MCF 10A (cell line): ENCODE measurements around the gene MRPL32. TPM values are rescaled to one million over a fixed set of nuclear protein-coding genes. Genes with fewer than 3 reads are reported as not detected.

Experiments
- BruUV-seq: library from RNA; stranded (reverse); fragments of 400-500 nt; replicated peaks from 2 replicates; lab custom pipeline; 2021; lab: Mats Ljungman, UMichigan
- CTCF ChIA-PET: fragments of 300-600 bp; sonication (Branson Sonifier 250); formaldehyde crosslinking; extraction: SDS; loops from one replicate; lab custom pipeline; 2021; ENCODE audit warnings: antibody characterized with exemption, inconsistent platforms; lab: Yijun Ruan, JAX
- POLR2A ChIA-PET: fragments of 300-600, 350-650 bp; sonication (Branson Sonifier 250); formaldehyde crosslinking; extraction: SDS; loops from one replicate; lab custom pipeline; 2020; ENCODE audit warnings: antibody characterized with exemption, inconsistent platforms; lab: Yijun Ruan, JAX
- DNase-seq: peaks from one replicate; pipeline ENCODE4 v3.0.0-alpha.2; 2018; ENCODE audit not compliant: unreplicated experiment
- H3K27ac Mint-ChIP-seq: one replicate; pipeline ENCODE4 v1.8.0; 2022; ENCODE audit warnings: mild to moderate bottlenecking, low read depth, mixed read lengths; ENCODE audit not compliant: unreplicated experiment
- H3K27me3 Mint-ChIP-seq: one replicate; pipeline ENCODE4 v1.8.0; 2022; ENCODE audit warnings: mixed read lengths; ENCODE audit not compliant: insufficient read depth, unreplicated experiment
- H3K36me3 Mint-ChIP-seq: one replicate; pipeline ENCODE4 v1.8.0; 2022; ENCODE audit warnings: mild to moderate bottlenecking, moderate library complexity, mixed read lengths; ENCODE audit not compliant: insufficient read depth, unreplicated experiment
- H3K4me1 Mint-ChIP-seq: one replicate; pipeline ENCODE4 v1.8.0; 2022; ENCODE audit warnings: mixed read lengths; ENCODE audit not compliant: insufficient read depth, unreplicated experiment
- H3K4me3 Mint-ChIP-seq: one replicate; pipeline ENCODE4 v1.8.0; 2022; ENCODE audit warnings: mild to moderate bottlenecking, moderate library complexity, mixed read lengths; ENCODE audit not compliant: unreplicated experiment
- H3K9me3 Mint-ChIP-seq: one replicate; pipeline ENCODE4 v1.8.0; 2022; ENCODE audit warnings: mixed read lengths; ENCODE audit not compliant: unreplicated experiment
- intact Hi-C: fragments of 100-400 bp; cut with micrococcal nuclease; formaldehyde crosslinking; loops from 2 replicates; pipeline ENCODE4 v1.14.1; 2022
- total RNA-seq: library from RNA; stranded (reverse); gene quantifications from 2 replicates; pipeline ENCODE4 v1.2.3, GENCODE V29; 2022
- TF ChIP-seq, protein P1 (sequence below): fragments of 200-600 bp; IDR thresholded peaks from one replicate; pipeline ENCODE4 v1.8.0; 2022; ENCODE audit warnings: antibody characterized with exemption, mild to moderate bottlenecking; ENCODE audit not compliant: unreplicated experiment

MRPL32 gene
- total RNA-seq, 1 experiment from 2014 or later, result 82.0 TPM

- no TSS peak for BruUV-seq
- intact Hi-C loops, result no loop called here
- Mint-ChIP-seq H3K27me3 (peaks cover 11% of the 10 kb centered on the region), H3K4me3 (no peak overlapping the region), H3K36me3 (no peaks in the 10 kb centered on the region), H3K27ac (no peak overlapping the region), H3K4me1 (no peaks in the 10 kb centered on the region), H3K9me3 (no peaks in the 10 kb centered on the region)
- TF ChIP-seq, protein P1, sequence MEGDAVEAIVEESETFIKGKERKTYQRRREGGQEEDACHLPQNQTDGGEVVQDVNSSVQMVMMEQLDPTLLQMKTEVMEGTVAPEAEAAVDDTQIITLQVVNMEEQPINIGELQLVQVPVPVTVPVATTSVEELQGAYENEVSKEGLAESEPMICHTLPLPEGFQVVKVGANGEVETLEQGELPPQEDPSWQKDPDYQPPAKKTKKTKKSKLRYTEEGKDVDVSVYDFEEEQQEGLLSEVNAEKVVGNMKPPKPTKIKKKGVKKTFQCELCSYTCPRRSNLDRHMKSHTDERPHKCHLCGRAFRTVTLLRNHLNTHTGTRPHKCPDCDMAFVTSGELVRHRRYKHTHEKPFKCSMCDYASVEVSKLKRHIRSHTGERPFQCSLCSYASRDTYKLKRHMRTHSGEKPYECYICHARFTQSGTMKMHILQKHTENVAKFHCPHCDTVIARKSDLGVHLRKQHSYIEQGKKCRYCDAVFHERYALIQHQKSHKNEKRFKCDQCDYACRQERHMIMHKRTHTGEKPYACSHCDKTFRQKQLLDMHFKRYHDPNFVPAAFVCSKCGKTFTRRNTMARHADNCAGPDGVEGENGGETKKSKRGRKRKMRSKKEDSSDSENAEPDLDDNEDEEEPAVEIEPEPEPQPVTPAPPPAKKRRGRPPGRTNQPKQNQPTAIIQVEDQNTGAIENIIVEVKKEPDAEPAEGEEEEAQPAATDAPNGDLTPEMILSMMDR, result no peak
- DNase-seq, result no peak
- POLR2A ChIA-PET, result no interaction called here
- CTCF ChIA-PET, result no interaction called here
Observed at GRCh38 chr7:42902331-42902730, 29.8 kb upstream of the MRPL32 start.

GRCh38 chr7:42906181-42906580 is 26.0 kb upstream of the MRPL32 start:
- TF ChIP-seq, protein P1, result no peak
- intact Hi-C loops, result no loop called here
- BruUV-seq, result no TSS peak
- Mint-ChIP-seq H3K4me1 (peaks cover 15% of the 10 kb centered on the region), H3K36me3 (peaks cover 4% of the 10 kb centered on the region), H3K27me3 (peaks cover under 1% of the 10 kb centered on the region), H3K9me3 (no peaks in the 10 kb centered on the region), H3K4me3 (no peak overlapping the region), H3K27ac (no peak overlapping the region)
- POLR2A ChIA-PET, result interaction anchor here (0.6 to 1.5 kb wide), 2 partner anchors 26 to 974 kb away, joined by 3 to 4 read pairs; partner anchors contain the start of genes MRPL32 and PSMA2
- DNase-seq, result no peak
- CTCF ChIA-PET, result no interaction called here

- H3K9me3 Mint-ChIP-seq, result no peaks in the 10 kb centered on the region
- peaks cover 19% of the 10 kb centered on the region for H3K4me1 Mint-ChIP-seq
- TF ChIP-seq, protein P1, result no peak
- no peak for DNase-seq
- CTCF ChIA-PET, result interaction anchor here (0.9 kb wide), 1 partner anchor 31 kb away, joined by 3 read pairs; no protein-coding TSS in a partner anchor
- POLR2A ChIA-PET, result interaction anchor here (0.6 to 1.5 kb wide), 2 partner anchors 25 to 839 kb away, joined by 3 to 4 read pairs; partner anchors contain the start of genes MRPL32 and PSMA2
- no TSS peak for BruUV-seq
- intact Hi-C loops, result no loop called here
- H3K36me3 Mint-ChIP-seq, result peaks cover 4% of the 10 kb centered on the region
- H3K27ac Mint-ChIP-seq, result no peak overlapping the region
- no peaks in the 10 kb centered on the region for H3K27me3 Mint-ChIP-seq
- H3K4me3 Mint-ChIP-seq, result no peak overlapping the region
Observed at GRCh38 chr7:42907316-42907715, 24.9 kb upstream of the MRPL32 start.

DNA sequence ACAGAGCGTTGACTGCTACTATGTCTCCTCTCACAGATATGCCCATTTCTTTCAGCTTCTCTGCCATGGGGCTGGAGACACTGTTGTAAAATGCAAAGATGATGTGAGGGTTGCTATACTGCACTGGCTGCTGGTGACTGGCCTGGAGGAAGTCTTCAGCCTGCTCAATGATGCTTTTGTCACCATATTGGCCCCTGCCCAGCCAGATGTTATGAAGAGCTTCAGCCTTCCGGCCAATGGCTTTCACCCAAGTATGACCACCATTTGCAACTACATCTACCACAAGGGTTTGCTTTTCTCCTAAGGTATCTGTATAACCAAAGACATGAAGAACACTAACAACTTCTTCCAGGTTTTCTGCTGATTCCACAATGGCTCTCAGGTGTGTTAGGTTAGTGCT is 21.9 kb upstream of the MRPL32 start:
- Mint-ChIP-seq H3K36me3 (peaks cover 16% of the 10 kb centered on the region), H3K27me3 (no peaks in the 10 kb centered on the region), H3K4me1 (peaks cover 45% of the 10 kb centered on the region), H3K4me3 (no peak overlapping the region), H3K27ac (no peak overlapping the region), H3K9me3 (no peaks in the 10 kb centered on the region)
- POLR2A ChIA-PET, result interaction anchor here (0.6 to 2.1 kb wide), 8 partner anchors 14 to 970 kb away, joined by 3 to 13 read pairs (median 4); partner anchors contain the start of genes MRPL32 and PSMA2
- TF ChIP-seq, protein P1, result no peak
- CTCF ChIA-PET, result interaction anchor here (0.7 to 1.4 kb wide), 3 partner anchors 10 to 32 kb away, joined by 3 read pairs; no protein-coding TSS in a partner anchor
- TSS peak; percentile 24 for BruUV-seq
- intact Hi-C loops, result no loop called here
- DNase-seq, result no peak
